IgD-negative memory B cell (primary cell): ENCODE data around the gene FBXL17. TPM values are rescaled to one million over a fixed set of nuclear protein-coding genes. Genes with fewer than 3 reads are reported as not detected.

Experiments used
- H3K27ac Mint-ChIP-seq, 3 donors: one replicate each; pipeline ENCODE4 v1.8.0; 2020 to 2022; ENCODE audit warnings: mild to moderate bottlenecking in 3 of 3, mixed read lengths in 3 of 3, moderate library complexity in 1 of 3
- H3K27me3 Mint-ChIP-seq: one replicate; pipeline ENCODE4 v1.8.0; 2021; ENCODE audit warnings: mixed read lengths
- H3K36me3 Mint-ChIP-seq: one replicate; pipeline ENCODE4 v1.8.0; 2020; ENCODE audit warnings: mild to moderate bottlenecking, mixed read lengths
- H3K4me1 Mint-ChIP-seq, 3 donors: one replicate each; pipeline ENCODE4 v1.8.0; 2020 to 2022; ENCODE audit warnings: mixed read lengths in 3 of 3, mild to moderate bottlenecking in 1 of 3
- H3K4me3 Mint-ChIP-seq, 4 donors: one replicate each; pipeline ENCODE4 v1.8.0; 2020 to 2022; ENCODE audit warnings: mild to moderate bottlenecking in 4 of 4, mixed read lengths in 4 of 4, moderate library complexity in 3 of 4
- H3K9me3 Mint-ChIP-seq, 3 donors: one replicate each; pipeline ENCODE4 v1.8.0; 2020 to 2021; ENCODE audit warnings: mixed read lengths in 3 of 3, mild to moderate bottlenecking in 1 of 3
- polyA plus RNA-seq: library from polyadenylated mRNA; unstranded; fragments of 300-500 nt; fragmentation: Illumina TruSeq; gene quantifications from one replicate; pipeline ENCODE4 v1.2.3, GENCODE V29; 2021

The FBXL17 gene
- polyA plus RNA-seq, 1 donor from 2014 or later: 4.7 TPM

GRCh38 chr5:108356286-108356685, 25.6 kb downstream of the FBXL17 start:
- no peak overlapping the region for H3K4me3 Mint-ChIP-seq
- no peak overlapping the region for H3K27ac Mint-ChIP-seq
- no peaks in the 10 kb centered on the region for H3K9me3 Mint-ChIP-seq
- peaks cover 11% of the 10 kb centered on the region for H3K36me3 Mint-ChIP-seq
- no peaks in the 10 kb centered on the region for H3K27me3 Mint-ChIP-seq
- peaks cover 3 to 7% (median 5%) of the 10 kb centered on the region in 3 donors for H3K4me1 Mint-ChIP-seq

DNA sequence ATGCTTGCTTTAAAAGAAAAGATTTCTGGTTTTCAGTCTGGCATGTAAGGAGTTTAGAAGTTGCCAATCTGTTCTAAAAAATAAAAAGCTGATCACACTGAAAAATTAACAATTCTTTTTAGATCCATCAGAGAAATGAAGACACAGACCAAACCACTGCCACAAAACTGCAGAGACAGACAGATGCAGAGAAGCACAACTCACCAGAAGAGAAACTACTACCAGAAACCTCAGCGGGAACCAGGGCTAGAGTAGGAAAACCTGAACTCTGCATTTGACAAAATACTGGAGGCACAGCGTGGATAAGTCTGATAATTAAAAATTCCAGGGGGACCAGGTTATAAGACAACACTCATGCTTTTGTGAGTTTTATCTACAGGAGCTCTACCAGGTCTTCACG, 28.8 kb downstream of the FBXL17 start:
- H3K27ac Mint-ChIP-seq: peak overlapping the region in 1 of 3 donors; percentile 16

GRCh38 chr5:108345541-108346171, 36.2 kb downstream of the FBXL17 start:
- Mint-ChIP-seq H3K4me3 (no peak overlapping the region), H3K9me3 (no peaks in the 10 kb centered on the region), H3K36me3 (peaks cover 4% of the 10 kb centered on the region), H3K27ac (peak overlapping the region in 1 of 3 donors; percentile 53), H3K4me1 (peaks cover 0 to 3% (median 1%) of the 10 kb centered on the region in 3 donors), H3K27me3 (no peaks in the 10 kb centered on the region)

More for the DNA sequence above, 28.8 kb downstream of the FBXL17 start:
- H3K9me3 Mint-ChIP-seq: no peaks in the 10 kb centered on the region
- peaks cover 9% of the 10 kb centered on the region for H3K36me3 Mint-ChIP-seq
- H3K4me3 Mint-ChIP-seq: no peak overlapping the region
- peaks cover 1 to 5% (median 5%) of the 10 kb centered on the region in 3 donors for H3K4me1 Mint-ChIP-seq
- H3K27me3 Mint-ChIP-seq: no peaks in the 10 kb centered on the region

- Mint-ChIP-seq H3K4me1 (peaks cover 0 to 3% (median 1%) of the 10 kb centered on the region in 3 donors), H3K27me3 (no peaks in the 10 kb centered on the region), H3K36me3 (peaks cover 5% of the 10 kb centered on the region), H3K4me3 (no peak overlapping the region), H3K9me3 (no peaks in the 10 kb centered on the region), H3K27ac (peak overlapping the region in 1 of 3 donors; percentile 10)
These were observed 37.6 kb downstream of the FBXL17 start for GRCh38 chr5:108344103-108344822.

- Mint-ChIP-seq H3K27me3 (no peaks in the 10 kb centered on the region), H3K36me3 (peaks cover 8% of the 10 kb centered on the region), H3K27ac (no peak overlapping the region), H3K4me1 (peaks cover 0 to 1% (median 0%) of the 10 kb centered on the region in 3 donors), H3K9me3 (no peaks in the 10 kb centered on the region), H3K4me3 (no peak overlapping the region)
These were observed 40.0 kb downstream of the FBXL17 start for GRCh38 chr5:108341866-108342265.

GRCh38 chr5:108340131-108340530, 41.8 kb downstream of the FBXL17 start:
- peaks cover 0 to 1% (median 0%) of the 10 kb centered on the region in 3 donors for H3K4me1 Mint-ChIP-seq
- peaks cover 8% of the 10 kb centered on the region for H3K36me3 Mint-ChIP-seq
- no peak overlapping the region for H3K27ac Mint-ChIP-seq
- H3K9me3 Mint-ChIP-seq: no peaks in the 10 kb centered on the region
- no peak overlapping the region for H3K4me3 Mint-ChIP-seq
- no peaks in the 10 kb centered on the region for H3K27me3 Mint-ChIP-seq

DNA sequence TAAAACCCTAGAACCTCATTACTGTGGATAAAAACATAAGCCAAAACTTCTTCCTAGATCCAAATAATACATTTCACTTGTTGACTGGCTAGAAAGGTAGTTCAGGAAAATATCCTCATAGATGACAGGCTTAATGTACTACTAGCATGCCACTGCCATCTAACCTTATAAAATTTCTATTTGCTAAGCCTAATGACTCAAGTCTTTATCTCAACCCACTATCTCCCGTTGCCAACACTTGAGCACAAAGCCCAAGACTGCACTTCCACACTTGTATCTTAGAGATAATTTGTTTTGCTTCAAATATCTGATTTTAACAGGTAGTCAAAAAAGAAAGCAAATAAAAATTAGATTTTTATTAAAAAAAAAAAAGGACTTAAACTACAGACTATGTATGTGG, 42.7 kb downstream of the FBXL17 start:
- Mint-ChIP-seq H3K4me3 (no peak overlapping the region), H3K4me1 (peaks cover 0 to 2% (median 1%) of the 10 kb centered on the region in 3 donors), H3K27ac (no peak overlapping the region), H3K36me3 (peaks cover 8% of the 10 kb centered on the region), H3K27me3 (no peaks in the 10 kb centered on the region), H3K9me3 (no peaks in the 10 kb centered on the region)

DNA sequence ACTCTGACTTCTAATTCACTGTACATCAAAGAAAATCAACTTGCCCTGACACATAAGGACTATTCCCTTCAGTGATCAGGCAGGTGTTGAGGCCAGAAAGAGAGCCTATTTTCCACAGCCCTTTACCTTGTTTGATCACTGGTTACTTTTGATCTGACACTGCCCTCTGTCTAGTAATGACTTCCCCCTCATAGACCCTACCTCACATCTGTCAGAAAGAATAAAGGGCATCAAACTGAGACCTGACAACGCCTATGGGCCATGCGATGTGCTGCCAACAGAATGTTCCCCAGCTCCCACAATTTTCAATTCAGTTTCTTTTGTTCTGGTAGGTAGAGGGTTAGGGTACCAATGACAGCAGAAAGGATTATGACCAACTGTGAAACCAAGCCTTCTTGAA, 47.7 kb downstream of the FBXL17 start:
- Mint-ChIP-seq H3K27me3 (no peaks in the 10 kb centered on the region), H3K4me3 (no peak overlapping the region), H3K4me1 (peaks cover 0 to 3% (median 2%) of the 10 kb centered on the region in 3 donors), H3K9me3 (no peaks in the 10 kb centered on the region), H3K27ac (no peak overlapping the region), H3K36me3 (peaks cover 15% of the 10 kb centered on the region)

- Mint-ChIP-seq H3K9me3 (no peaks in the 10 kb centered on the region), H3K4me1 (peaks cover 0 to 7% (median 3%) of the 10 kb centered on the region in 3 donors), H3K36me3 (peaks cover 22% of the 10 kb centered on the region), H3K4me3 (no peak overlapping the region), H3K27me3 (no peaks in the 10 kb centered on the region), H3K27ac (no peak overlapping the region)
These were observed 54.9 kb downstream of the FBXL17 start for GRCh38 chr5:108326982-108327381.

GRCh38 chr5:108324886-108325285, 57.0 kb downstream of the FBXL17 start:
- H3K27ac Mint-ChIP-seq: no peak overlapping the region
- H3K36me3 Mint-ChIP-seq: peaks cover 14% of the 10 kb centered on the region
- H3K4me3 Mint-ChIP-seq: no peak overlapping the region
- H3K27me3 Mint-ChIP-seq: no peaks in the 10 kb centered on the region
- H3K4me1 Mint-ChIP-seq: peaks cover 0 to 7% (median 3%) of the 10 kb centered on the region in 3 donors
- no peaks in the 10 kb centered on the region for H3K9me3 Mint-ChIP-seq

DNA sequence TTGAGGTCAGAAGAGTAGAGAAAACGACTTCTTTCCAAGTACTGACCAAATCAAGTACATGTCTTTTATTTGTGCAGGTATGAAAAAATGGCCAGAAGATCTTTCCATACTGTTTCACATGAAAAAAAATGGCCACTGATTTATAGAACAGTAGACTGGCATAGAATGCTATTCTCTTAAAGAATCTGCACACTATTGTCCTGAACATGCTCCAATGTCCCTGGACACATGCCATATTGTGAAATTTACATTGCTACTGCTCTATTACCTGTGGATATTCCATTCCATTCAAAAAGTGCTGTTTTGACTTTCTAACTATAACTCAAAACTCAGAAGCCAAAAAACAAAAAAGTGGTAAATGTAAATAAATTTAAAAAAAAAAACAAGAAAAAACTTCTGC, 60.6 kb downstream of the FBXL17 start:
- peaks cover 0 to 7% (median 1%) of the 10 kb centered on the region in 3 donors for H3K4me1 Mint-ChIP-seq
- peaks cover 7% of the 10 kb centered on the region for H3K36me3 Mint-ChIP-seq
- no peak overlapping the region for H3K27ac Mint-ChIP-seq
- H3K27me3 Mint-ChIP-seq: no peaks in the 10 kb centered on the region
- no peak overlapping the region for H3K4me3 Mint-ChIP-seq
- H3K9me3 Mint-ChIP-seq: no peaks in the 10 kb centered on the region

GRCh38 chr5:108320231-108320630, 61.7 kb downstream of the FBXL17 start:
- H3K27me3 Mint-ChIP-seq: no peaks in the 10 kb centered on the region
- no peak overlapping the region for H3K27ac Mint-ChIP-seq
- H3K4me3 Mint-ChIP-seq: no peak overlapping the region

GRCh38 chr5:108315829-108316228, 66.1 kb downstream of the FBXL17 start:
- Mint-ChIP-seq H3K4me3 (no peak overlapping the region), H3K36me3 (peaks cover 7% of the 10 kb centered on the region), H3K4me1 (no peaks in the 10 kb centered on the region), H3K9me3 (no peaks in the 10 kb centered on the region), H3K27me3 (no peaks in the 10 kb centered on the region), H3K27ac (no peak overlapping the region)

More at GRCh38 chr5:108320231-108320630, 61.7 kb downstream of the FBXL17 start:
- Mint-ChIP-seq H3K9me3 (no peaks in the 10 kb centered on the region), H3K36me3 (peaks cover 4% of the 10 kb centered on the region), H3K4me1 (peaks cover 0 to 1% (median 0%) of the 10 kb centered on the region in 3 donors)

DNA sequence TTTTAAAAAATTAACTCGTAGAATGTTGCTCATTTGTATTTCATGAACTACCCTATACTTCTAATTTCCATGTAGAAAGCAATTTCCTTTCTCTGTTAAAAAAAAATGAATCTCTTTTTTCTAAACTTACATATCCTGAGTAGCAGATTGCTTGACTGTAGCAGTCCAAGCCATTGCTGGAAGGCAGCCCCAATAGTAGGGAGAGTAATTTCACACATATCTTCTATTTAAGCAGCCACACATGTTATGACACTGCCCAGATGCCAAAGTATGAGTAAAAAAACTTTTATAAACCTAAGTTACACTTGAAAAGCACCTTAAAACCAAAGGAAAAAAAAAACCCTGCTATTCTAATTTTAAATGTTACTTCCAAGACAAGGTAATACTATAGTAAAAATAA, 69.6 kb downstream of the FBXL17 start:
- H3K27me3 Mint-ChIP-seq: no peaks in the 10 kb centered on the region
- H3K4me1 Mint-ChIP-seq: peaks cover 0 to 3% (median 2%) of the 10 kb centered on the region in 3 donors
- H3K4me3 Mint-ChIP-seq: no peak overlapping the region
- H3K27ac Mint-ChIP-seq: no peak overlapping the region
- no peaks in the 10 kb centered on the region for H3K9me3 Mint-ChIP-seq
- H3K36me3 Mint-ChIP-seq: peaks cover 7% of the 10 kb centered on the region

GRCh38 chr5:108311682-108312081, 70.2 kb downstream of the FBXL17 start:
- Mint-ChIP-seq H3K36me3 (peaks cover 9% of the 10 kb centered on the region), H3K27ac (no peak overlapping the region), H3K4me3 (no peak overlapping the region), H3K27me3 (no peaks in the 10 kb centered on the region), H3K9me3 (no peaks in the 10 kb centered on the region), H3K4me1 (peaks cover 0 to 3% (median 2%) of the 10 kb centered on the region in 3 donors)
